Muscle layer of colon (tissue), 2 donors: ENCODE results near the gene PDXP.
"Not testable (repeated sequence)": the region's sequence is repeated elsewhere in the genome, so short reads cannot be mapped to it uniquely, and the experiment has no call there.

Experiments used
- H3K27ac ChIP-seq: one replicate; pipeline ENCODE4 v1.7.0; 2013; ENCODE audit warnings: low read depth, mild to moderate bottlenecking, low read length, moderate library complexity
- H3K27me3 ChIP-seq, 2 donors: one replicate each; pipeline ENCODE4 v1.7.0; 2013; ENCODE audit warnings: low read length in 2 of 2, mild to moderate bottlenecking in 2 of 2; ENCODE audit not compliant: insufficient read depth in 2 of 2, control insufficient read depth in 1 of 2
- H3K36me3 ChIP-seq: one replicate; pipeline ENCODE4 v1.7.0; 2013; ENCODE audit warnings: mild to moderate bottlenecking, low read length; ENCODE audit not compliant: insufficient read depth
- H3K4me1 ChIP-seq: one replicate; pipeline ENCODE4 v1.7.0; 2013; ENCODE audit warnings: mild to moderate bottlenecking, low read length; ENCODE audit not compliant: insufficient read depth
- H3K4me3 ChIP-seq, 2 donors: one replicate each; pipeline ENCODE4 v1.7.0; 2013; ENCODE audit warnings: low read length in 2 of 2, low read depth in 1 of 2, mild to moderate bottlenecking in 1 of 2, moderate library complexity in 1 of 2
- H3K9ac ChIP-seq: one replicate; pipeline ENCODE4 v1.7.0; 2013; ENCODE audit warnings: low read length
- H3K9me3 ChIP-seq: one replicate; pipeline ENCODE4 v1.7.0; 2013; ENCODE audit warnings: mild to moderate bottlenecking, low read length
- donor health status: abdominal sarcoma.
- donor health status: Adenocarcinoma of cecum.

Gene PDXP

DNA sequence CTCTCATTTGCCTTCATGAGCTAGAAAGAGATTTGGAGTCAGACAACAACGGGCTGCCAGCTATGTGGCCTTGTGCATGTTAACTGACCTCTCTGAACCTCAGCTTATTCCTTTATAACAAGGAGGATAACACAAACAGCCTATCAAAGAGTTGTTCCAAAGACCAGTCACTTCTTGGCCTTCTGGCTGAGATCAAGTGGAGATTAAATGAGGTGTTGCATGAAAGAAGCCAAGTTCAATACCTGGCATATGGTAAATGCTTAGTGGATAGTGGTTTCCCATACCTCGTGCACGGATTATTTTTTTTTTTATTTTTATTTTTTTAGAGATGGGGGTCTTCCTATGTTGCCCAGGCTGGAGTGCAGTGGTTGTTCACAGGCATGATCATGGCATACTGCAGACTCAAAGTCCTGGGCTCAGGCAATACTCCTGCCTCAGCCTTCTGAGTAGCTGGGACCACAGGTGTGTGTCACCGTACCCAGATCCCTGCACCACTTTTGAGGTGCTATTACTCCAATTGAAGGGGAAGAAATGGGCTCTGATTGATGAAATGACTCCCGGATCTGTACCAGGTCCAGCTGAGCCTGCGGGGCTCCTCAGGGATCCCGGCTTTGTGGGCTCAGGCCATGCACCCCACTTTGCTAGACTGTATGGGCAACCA, 21.8 kb downstream of the PDXP start:
- Histone ChIP-seq H3K9ac (no peak overlapping the region), H3K27me3 (no peaks in the 10 kb centered on the region), H3K9me3 (no peaks in the 10 kb centered on the region), H3K4me3 (no peak overlapping the region), H3K4me1 (peaks cover 21% of the 10 kb centered on the region), H3K36me3 (peaks cover 8% of the 10 kb centered on the region), H3K27ac (no peak overlapping the region)

DNA sequence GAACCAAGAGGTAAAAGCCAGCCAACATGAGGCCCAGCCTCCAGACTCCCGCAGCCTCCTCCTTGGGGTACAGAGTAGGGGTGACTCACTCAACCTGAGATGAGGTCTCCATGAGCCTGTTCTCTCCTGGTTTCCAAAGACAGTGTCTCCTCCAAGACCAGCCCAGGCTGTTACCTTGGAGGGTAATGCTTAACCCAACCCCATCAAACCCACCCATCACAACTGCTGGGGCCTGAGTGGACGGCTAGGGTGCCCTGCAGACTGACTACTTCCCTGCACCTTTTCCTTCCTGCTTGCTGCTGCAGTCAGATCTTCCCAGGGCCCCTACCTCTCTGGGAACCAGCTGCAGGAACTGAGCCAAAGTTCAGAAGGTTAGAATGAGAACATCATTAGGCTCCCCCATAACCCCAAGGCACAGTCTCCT, 22.5 kb downstream of the PDXP start:
- Histone ChIP-seq H3K4me3 (no peak overlapping the region), H3K36me3 (peaks cover 8% of the 10 kb centered on the region), H3K9me3 (no peaks in the 10 kb centered on the region), H3K27me3 (no peaks in the 10 kb centered on the region), H3K9ac (no peak overlapping the region), H3K27ac (peak overlapping the region; percentile 5), H3K4me1 (peaks cover 21% of the 10 kb centered on the region)

DNA sequence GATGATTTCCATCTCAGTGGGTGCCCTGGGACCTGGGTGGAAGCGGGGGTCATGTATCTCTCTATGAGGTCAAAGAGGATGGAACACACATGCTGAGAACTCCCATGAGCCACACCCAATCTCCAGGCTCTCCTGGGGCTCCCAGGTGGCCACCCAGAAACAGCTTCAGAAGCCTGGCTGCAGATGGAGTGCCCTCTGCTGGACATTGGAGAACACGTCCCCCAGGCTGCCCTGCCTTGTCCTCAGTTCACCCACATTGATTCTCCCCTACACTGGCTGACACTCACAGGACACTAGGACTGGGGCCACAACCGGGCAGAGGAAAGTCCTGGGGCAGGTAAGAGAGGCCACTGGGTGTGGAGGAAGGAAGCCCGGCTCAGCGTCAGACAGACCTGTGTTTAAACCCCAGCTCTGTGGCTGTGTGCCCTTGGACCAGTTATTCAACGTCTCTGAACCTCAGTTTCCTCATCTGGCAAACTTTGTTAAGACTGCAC, 23.1 kb downstream of the PDXP start:
- no peak overlapping the region for H3K9ac ChIP-seq
- no peak overlapping the region for H3K27ac ChIP-seq
- no peaks in the 10 kb centered on the region for H3K27me3 ChIP-seq
- H3K4me1 ChIP-seq = peaks cover 21% of the 10 kb centered on the region
- no peaks in the 10 kb centered on the region for H3K9me3 ChIP-seq
- H3K4me3 ChIP-seq = no peak overlapping the region
- peaks cover 8% of the 10 kb centered on the region for H3K36me3 ChIP-seq

DNA sequence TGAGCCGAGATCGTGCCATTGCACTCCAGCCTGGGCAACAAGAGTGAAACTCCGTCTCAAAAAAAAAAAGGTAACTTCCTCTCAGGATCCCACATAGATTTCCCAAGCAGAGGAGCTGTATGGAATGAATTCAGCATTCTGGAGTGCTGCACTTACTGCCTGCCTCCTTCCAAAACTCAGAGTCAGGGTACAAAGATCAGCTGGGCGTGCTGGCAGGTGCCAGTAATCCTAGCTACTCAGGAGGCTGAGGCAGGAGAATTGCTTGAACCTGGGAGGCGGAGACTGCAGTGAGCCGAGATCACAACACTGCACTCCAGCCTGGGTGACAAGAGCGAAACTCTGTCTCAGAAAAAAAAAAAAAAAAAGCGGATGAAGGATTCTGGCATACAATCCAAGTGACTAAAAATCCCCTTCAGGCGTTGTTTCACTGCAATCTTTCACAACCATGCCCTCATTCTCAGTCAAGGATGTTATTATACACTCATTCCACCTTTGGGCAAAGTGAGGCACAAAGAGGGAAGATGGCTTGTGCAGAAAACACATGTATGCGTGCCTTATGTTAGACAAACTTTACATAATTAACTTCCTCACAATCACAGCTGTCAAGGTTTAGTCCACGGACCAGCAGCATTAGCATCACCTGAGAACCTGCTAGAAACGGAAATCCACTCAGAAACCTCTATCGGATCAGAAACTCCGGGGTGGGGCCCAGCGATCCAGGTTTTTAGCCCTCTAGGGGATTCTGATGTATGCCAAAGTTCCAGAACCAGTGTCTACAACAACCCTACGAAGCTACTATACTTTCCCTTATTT, 26.5 kb downstream of the PDXP start:
- peaks cover 13% of the 10 kb centered on the region for H3K36me3 ChIP-seq
- H3K27ac ChIP-seq = no peak overlapping the region
- H3K9me3 ChIP-seq = no peaks in the 10 kb centered on the region
- peaks cover 13% of the 10 kb centered on the region for H3K4me1 ChIP-seq
- no peak overlapping the region for H3K9ac ChIP-seq
- no peaks in the 10 kb centered on the region for H3K27me3 ChIP-seq
- H3K4me3 ChIP-seq = no peak overlapping the region

DNA sequence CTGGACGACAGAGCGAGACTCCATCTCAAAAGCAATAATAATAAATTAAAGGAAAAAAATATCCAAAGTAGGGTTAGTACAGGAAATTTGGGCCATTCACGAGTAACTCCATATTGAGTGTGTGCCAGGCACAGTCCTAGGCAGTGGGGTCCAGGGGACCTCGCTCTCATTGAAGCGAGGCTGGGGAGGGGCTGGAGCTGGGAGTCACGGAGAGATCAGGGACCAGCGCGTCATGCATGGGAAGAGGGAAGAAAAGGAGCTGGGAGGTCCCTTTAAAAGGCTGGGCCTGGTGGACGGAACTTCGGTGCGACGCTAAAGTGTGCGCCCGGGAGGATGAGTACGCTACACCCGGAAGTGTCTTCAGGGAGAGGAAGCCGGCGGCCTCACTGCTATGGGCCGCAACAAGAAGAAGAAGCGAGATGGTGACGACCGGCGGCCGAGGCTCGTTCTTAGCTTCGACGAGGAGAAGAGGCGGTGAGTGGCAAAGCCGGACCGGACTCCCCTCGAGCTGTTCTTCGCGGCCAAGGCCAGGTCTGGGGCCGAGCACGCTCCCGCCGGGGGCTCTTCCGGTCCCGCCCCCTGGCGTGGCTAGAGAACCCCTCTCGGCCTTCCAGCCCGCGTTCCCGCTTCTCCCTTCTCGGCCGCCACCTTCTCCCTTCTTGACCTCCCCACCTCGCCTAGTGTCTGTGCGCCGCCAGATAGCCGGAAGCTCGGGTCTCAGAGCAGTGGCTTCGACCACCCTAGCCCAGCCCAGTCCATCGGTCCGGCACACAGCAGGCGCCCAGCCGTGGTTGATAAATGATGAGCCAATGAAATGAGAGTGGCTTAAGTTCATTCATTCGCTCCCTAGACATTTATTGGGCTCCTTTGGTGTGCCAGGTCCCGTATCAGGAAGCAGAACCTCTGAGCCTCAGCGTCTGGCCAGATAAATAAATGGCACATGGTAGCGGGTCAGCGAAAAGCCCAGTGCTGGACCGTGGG, 27.8 kb downstream of the PDXP start, which contains the start of gene NOL12:
TSS of gene NOL12 (plus strand) at position 342 of the 981 bp plus-strand sequence. CDS start at position 392, 50 bp downstream.
- Histone ChIP-seq H3K27me3 (no peaks in the 10 kb centered on the region), H3K9ac (peak within 1 kb of the TSS; percentile 93), H3K9me3 (no peaks in the 10 kb centered on the region), H3K27ac (peak within 1 kb of the TSS; percentile 85), H3K36me3 (peaks cover 22% of the 10 kb centered on the region), H3K4me1 (peaks cover 10% of the 10 kb centered on the region), H3K4me3 (peak within 1 kb of the TSS; percentile 90 to 100)

DNA sequence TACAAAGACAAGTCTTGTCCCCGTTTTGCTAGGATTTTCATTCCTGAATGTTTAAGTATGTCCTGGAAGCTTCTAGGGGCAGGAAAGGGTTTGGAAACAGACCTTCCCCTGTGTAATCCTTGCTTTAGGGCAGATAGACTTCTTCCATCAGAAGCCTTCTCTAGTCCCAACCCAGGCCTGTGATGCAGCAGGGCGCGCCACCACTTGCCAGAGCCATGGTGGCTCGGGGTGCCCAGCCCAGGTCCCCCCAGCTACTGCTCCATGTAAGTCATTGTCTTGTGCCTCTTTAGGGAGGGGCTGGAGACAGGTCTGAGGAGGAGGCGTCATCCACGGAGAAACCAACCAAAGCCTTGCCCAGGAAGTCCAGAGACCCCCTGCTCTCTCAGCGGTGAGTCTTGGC, 31.9 kb downstream of the PDXP start:
- Histone ChIP-seq H3K4me3 (no peak overlapping the region), H3K36me3 (peaks cover 44% of the 10 kb centered on the region), H3K4me1 (peaks cover 6% of the 10 kb centered on the region), H3K27me3 (no peaks in the 10 kb centered on the region), H3K9ac (no peak overlapping the region), H3K9me3 (no peaks in the 10 kb centered on the region), H3K27ac (no peak overlapping the region)

DNA sequence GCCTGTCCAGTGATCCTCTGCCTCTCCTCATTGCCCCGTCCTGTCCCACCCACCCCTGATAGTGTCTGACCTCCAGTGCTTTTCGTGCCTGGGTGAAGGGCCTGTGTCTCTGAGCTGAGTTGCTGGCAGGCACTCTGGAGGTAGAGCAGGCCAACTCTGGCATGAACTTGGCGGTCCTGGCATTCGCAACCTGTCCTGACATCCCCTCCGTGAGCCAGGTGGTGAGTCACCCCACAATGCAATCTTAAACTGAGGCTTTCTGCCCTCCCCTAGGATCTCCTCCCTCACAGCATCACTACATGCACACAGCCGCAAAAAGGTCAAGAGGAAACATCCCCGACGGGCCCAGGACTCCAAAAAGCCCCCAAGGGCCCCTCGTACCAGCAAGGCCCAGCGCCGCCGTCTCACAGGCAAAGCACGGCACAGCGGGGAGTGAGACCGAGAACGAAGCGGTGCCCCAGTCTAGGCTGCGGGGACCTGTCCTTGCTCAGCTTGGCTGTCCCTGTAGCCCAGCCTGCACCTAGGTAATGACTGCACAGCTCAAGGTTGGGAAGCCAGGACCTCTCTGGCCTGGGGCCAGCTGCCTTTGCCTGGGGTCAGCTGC, 32.5 kb downstream of the PDXP start:
- peaks cover 44% of the 10 kb centered on the region for H3K36me3 ChIP-seq
- no peaks in the 10 kb centered on the region for H3K9me3 ChIP-seq
- H3K9ac ChIP-seq = no peak overlapping the region
- H3K27me3 ChIP-seq = no peaks in the 10 kb centered on the region
- peaks cover 12% of the 10 kb centered on the region for H3K4me1 ChIP-seq
- H3K4me3 ChIP-seq = no peak overlapping the region
- H3K27ac ChIP-seq = no peak overlapping the region

DNA sequence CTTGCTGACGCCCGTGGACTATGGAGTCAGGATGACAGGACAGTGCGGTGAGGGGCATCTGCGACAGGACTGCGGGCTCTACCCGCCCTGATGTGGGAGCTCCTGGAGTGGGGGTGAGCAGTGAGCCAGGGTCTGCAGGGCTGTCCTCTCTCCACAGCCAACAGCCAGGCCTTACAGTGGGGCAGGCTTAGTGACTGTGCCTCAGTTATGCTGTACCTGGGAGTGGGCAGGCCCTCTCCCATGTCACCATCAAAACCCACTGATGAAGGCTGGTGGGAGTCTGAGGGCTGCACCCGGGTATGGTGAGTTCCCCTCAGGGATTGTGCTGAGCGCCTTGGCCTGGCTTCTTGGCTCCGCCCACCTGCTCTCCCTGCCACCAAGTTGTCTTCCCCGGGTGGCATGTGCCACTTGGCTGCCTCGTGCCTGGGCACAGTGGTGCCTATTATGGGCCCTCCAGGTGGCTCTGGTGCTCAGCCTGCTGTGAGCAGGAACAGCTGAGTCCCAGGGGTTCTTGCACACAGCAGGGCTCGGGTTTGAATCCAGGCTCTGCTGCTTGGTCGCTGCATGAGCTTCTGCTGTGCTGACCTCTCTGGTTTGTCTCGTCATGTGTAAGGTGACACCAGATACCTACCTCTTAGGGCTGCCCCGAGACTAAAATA, 34.2 kb downstream of the PDXP start:
- Histone ChIP-seq H3K36me3 (peaks cover 44% of the 10 kb centered on the region), H3K27me3 (no peaks in the 10 kb centered on the region), H3K4me3 (no peak overlapping the region), H3K4me1 (peaks cover 19% of the 10 kb centered on the region), H3K9ac (no peak overlapping the region), H3K9me3 (no peaks in the 10 kb centered on the region), H3K27ac (no peak overlapping the region)

DNA sequence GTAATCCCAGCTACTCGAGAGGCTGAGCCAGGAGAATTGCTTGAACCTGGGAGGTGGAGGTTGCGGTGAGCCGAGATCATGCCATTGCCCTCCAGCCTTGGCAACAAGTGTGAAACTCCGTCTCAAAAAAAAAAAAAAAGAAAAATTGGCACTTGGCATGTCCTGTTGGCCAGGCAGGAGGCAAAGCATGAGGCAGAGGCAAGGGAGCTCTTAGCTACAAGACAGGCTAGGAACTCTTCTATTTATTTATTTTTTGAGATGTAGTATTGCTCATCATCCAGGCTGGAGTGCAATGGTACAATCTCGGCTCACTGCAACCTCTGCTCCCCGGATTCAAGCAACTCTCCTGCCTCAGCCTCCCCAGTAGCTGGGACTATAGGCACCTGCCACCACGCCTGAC, 35.6 kb downstream of the PDXP start:
- H3K4me3 ChIP-seq, H3K27ac ChIP-seq, H3K9ac ChIP-seq, H3K9me3 ChIP-seq, H3K27me3 ChIP-seq: not testable (repeated sequence)
- Histone ChIP-seq H3K36me3 (peaks cover 32% of the 10 kb centered on the region), H3K4me1 (peaks cover 19% of the 10 kb centered on the region)

DNA sequence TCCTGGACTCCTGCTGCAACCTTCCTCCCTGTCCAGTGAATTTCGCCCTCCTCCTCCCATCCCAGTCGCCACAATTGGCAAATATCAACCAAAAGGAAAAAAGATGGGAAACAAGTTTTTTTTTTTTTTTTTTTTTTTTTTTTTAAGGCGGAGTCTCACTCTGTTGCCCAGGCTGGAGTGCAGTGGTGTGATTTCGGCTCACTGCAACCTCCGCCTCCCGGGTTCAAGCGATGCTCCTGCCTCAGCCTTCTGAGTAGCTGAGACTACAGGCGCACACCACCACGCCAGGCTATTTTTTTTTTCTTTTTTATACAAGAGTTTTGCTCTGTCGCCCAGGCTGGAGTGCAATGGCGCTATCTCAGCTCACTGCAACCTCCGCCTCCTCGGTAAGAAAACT, 37.7 kb downstream of the PDXP start:
- peak overlapping the region in 1 of 2 donors; percentile 14 for H3K4me3 ChIP-seq
- not testable (repeated sequence) for H3K9me3 ChIP-seq, H3K27ac ChIP-seq, H3K9ac ChIP-seq, H3K27me3 ChIP-seq
- peaks cover 19% of the 10 kb centered on the region for H3K4me1 ChIP-seq
- peaks cover 22% of the 10 kb centered on the region for H3K36me3 ChIP-seq
